22Rv1 (cell line): ENCODE data around the gene ENPEP.
"Not testable (repeated sequence)": the region's sequence is repeated elsewhere in the genome, so short reads cannot be mapped to it uniquely, and the experiment has no call there.

Source experiments
- H3K27ac ChIP-seq: fragments of 450-650 bp; 2 replicates; pipeline ENCODE4 v1.5.1; 2017
- ZFX ChIP-seq: fragments of 450-650 bp; IDR thresholded peaks from 2 replicates; pipeline ENCODE4 v1.6.1; 2017; ENCODE audit warnings: antibody characterized with exemption, borderline replicate concordance
- TF ChIP-seq, protein P1 (sequence below): fragments of 450-650 bp; IDR thresholded peaks from 2 replicates; pipeline ENCODE4 v1.5.1; 2017; ENCODE audit warnings: mild to moderate bottlenecking

Gene ENPEP

GRCh38 chr4:110480031-110480549 is 4.1 kb downstream of the ENPEP start:
- TF ChIP-seq ZFX = no peak
- TF ChIP-seq, protein P1, sequence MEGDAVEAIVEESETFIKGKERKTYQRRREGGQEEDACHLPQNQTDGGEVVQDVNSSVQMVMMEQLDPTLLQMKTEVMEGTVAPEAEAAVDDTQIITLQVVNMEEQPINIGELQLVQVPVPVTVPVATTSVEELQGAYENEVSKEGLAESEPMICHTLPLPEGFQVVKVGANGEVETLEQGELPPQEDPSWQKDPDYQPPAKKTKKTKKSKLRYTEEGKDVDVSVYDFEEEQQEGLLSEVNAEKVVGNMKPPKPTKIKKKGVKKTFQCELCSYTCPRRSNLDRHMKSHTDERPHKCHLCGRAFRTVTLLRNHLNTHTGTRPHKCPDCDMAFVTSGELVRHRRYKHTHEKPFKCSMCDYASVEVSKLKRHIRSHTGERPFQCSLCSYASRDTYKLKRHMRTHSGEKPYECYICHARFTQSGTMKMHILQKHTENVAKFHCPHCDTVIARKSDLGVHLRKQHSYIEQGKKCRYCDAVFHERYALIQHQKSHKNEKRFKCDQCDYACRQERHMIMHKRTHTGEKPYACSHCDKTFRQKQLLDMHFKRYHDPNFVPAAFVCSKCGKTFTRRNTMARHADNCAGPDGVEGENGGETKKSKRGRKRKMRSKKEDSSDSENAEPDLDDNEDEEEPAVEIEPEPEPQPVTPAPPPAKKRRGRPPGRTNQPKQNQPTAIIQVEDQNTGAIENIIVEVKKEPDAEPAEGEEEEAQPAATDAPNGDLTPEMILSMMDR = peak; percentile 11; the same call in 1 of the 2 replicates
- H3K27ac ChIP-seq = no peak overlapping the region

GRCh38 chr4:110480746-110481271 is 4.9 kb downstream of the ENPEP start:
- H3K27ac ChIP-seq = no peak overlapping the region
- TF ChIP-seq ZFX = no peak
- TF ChIP-seq, protein P1 = no peak

DNA sequence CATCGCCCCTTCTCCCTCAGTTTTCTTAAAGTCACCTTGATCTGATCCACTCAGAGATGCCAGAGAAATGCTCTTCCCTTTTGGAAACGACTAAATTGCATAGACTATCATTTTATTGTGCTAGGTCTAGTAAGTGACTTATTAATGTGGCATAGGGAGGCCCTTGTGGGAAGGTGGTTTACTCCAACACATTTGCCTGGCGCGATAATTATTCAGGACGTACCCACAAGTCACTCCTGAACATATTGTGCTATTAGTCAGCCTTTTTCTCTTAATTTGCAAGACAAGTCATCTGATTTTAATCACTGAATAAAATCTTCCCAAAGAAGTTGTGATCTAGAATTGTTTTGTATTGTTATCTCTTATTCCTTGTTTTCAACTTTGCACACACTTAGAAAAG is 7.6 kb downstream of the ENPEP start:
- no peak for TF ChIP-seq ZFX
- TF ChIP-seq, protein P1 = no peak
- H3K27ac ChIP-seq = no peak overlapping the region

DNA sequence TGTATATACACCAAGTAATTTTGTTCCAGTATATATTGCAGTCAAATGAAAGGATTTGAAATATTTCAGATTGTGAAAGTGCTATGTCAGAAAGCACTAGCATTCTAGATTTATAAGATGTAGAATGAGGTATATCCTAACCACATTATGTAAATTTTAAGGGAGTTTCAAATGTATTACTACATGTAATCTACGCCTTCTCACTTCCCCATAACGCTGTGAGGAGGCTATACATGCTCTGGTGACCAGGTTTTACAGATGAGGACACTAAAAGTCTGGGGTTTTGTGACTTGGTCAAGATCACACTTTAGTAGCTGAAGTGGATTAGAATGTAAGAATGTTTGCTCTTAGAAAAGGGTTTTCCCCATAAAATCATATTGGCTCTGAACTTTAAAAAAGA is 8.1 kb downstream of the ENPEP start:
- TF ChIP-seq, protein P1 = no peak
- no peak for TF ChIP-seq ZFX
- H3K27ac ChIP-seq = no peak overlapping the region

DNA sequence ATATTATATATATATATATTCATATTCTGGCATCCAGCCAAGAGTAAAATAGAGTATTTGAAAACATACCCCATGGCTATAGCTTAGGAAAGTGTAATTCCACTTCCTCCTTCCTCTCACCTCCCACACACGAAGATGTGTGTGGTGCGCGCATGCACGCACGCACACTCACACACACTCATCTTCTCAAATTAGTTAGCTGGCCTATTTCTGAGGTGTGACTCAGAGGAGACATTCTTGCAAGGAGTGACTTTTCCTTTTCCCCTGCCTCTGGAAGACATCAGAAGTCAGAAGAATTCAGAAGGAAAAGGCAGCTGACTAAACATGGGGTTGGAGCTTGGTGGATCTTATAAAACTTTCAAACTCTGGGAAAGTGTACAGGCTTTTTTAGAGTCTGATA is 8.8 kb downstream of the ENPEP start:
- H3K27ac ChIP-seq = no peak overlapping the region
- TF ChIP-seq ZFX = no peak
- TF ChIP-seq, protein P1 = no peak

- TF ChIP-seq, protein P1 = no peak
- TF ChIP-seq ZFX = no peak
- no peak overlapping the region for H3K27ac ChIP-seq
Observed at GRCh38 chr4:110485452-110485851, 9.5 kb downstream of the ENPEP start.

- H3K27ac ChIP-seq = no peak overlapping the region
- TF ChIP-seq, protein P1 = no peak
Observed at GRCh38 chr4:110486256-110486655, 10.3 kb downstream of the ENPEP start.

DNA sequence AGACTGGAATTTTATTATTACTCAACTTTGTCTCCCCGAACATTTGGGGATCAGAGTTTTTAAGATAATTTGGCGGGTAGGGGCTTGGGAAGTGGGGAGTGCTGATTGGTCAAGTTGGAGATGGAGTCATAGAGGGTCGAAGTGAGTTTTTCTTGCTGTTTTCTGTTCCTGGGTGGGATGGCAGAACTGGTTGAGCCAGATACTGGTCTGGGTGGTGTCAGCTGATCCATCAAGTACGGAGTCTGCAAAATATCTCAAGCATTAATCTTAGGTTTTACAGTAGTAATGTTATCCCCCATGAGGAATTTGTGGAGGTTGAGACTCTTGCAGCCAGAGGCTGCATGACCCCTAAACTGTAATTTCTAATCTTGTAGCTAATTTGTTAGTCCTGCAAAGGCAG is 10.9 kb downstream of the ENPEP start:
- H3K27ac ChIP-seq = not testable (repeated sequence)
